B cell (primary cell): ENCODE data around the gene CAPZA1. TPM values are rescaled to one million over a fixed set of nuclear protein-coding genes. Genes with fewer than 3 reads are reported as not detected.
A peak's percentile ranks its signal among the peaks of the same experiment; 100 is the strongest.

Source experiments
- ATAC-seq: fragments of 200-7000 bp; cut with Tn5 transposase; one replicate; pipeline ENCODE4 v1.10.0; 2021; ENCODE audit warnings: low read depth, mild to moderate bottlenecking, moderate number of reproducible peaks, moderate library complexity
- CTCF ChIA-PET: fragments of 350-600 bp; sonication (Branson Sonifier 250); formaldehyde crosslinking; loops from one replicate; lab custom pipeline; 2021; ENCODE audit warnings: antibody characterized with exemption, inconsistent platforms; lab: Charles Lee
- POLR2A ChIA-PET: fragments of 350-600 bp; sonication (Branson Sonifier 250); formaldehyde crosslinking; loops from one replicate; lab custom pipeline; 2021; ENCODE audit warnings: antibody characterized with exemption; lab: Charles Lee
- DNase-seq: peaks from one replicate; pipeline ENCODE4 v3.0.0; 2013
- H2AFZ ChIP-seq: 2 replicates; pipeline ENCODE4 v1.6.1; 2012; ENCODE audit warnings: mild to moderate bottlenecking, low read depth, low read length; ENCODE audit not compliant: insufficient read depth, poor library complexity, severe bottlenecking
- H3K27ac ChIP-seq, 2 donors: 1 replicate in 1 of 2; 2 replicates in 1 of 2; pipeline ENCODE4 v1.5.1; 2012 to 2013; ENCODE audit warnings: low read length in 2 of 2, mild to moderate bottlenecking in 2 of 2, moderate library complexity in 1 of 2
- H3K27me3 ChIP-seq, 4 experiments: fragments of 200-600 bp in 1 of 4; sonication (generic) in 1 of 4; replicated peaks in 1 of 4; 1 replicate in 2 of 4; 2 replicates in 2 of 4; pipeline versions ENCODE4 v1.6.1 to v1.7.0; 2013 to 2016; ENCODE audit warnings: low read length in 3 of 4, mild to moderate bottlenecking in 2 of 4, mixed read lengths in 1 of 4, moderate library complexity in 1 of 4; ENCODE audit not compliant: insufficient read depth in 4 of 4, control insufficient read depth in 3 of 4; ENCODE audit errors: control extremely low read depth in 1 of 4
- H3K36me3 ChIP-seq, 2 experiments: replicated peaks in 1 of 2; 1 replicate in 1 of 2; 2 replicates in 1 of 2; pipeline versions ENCODE4 v1.6.1 to v1.7.1; 2013; ENCODE audit warnings: low read length in 1 of 2; ENCODE audit not compliant: insufficient read depth in 2 of 2, control insufficient read depth in 1 of 2; ENCODE audit errors: control extremely low read depth in 1 of 2, extremely low read depth in 1 of 2
- H3K4me1 ChIP-seq, 2 donors: fragments of 200-600 bp in 1 of 2; sonication (generic) in 1 of 2; 1 replicate in 1 of 2; 2 replicates in 1 of 2; pipeline versions ENCODE4 v1.5.1 to v1.6.1; 2013 to 2017; ENCODE audit warnings: low read length in 2 of 2; ENCODE audit not compliant: control insufficient read depth in 2 of 2, insufficient read depth in 2 of 2
- H3K4me2 ChIP-seq: replicated peaks from 2 replicates; pipeline ENCODE3; 2012; ENCODE audit warnings: mild to moderate bottlenecking, low read depth, low read length; ENCODE audit not compliant: poor library complexity, severe bottlenecking
- H3K4me3 ChIP-seq, 5 experiments: fragments of 200-600 bp in 1 of 5; sonication (generic) in 1 of 5; 1 replicate in 3 of 5; 2 replicates in 2 of 5; pipeline versions ENCODE4 v1.5.1 to v1.7.0; 2011 to 2016; ENCODE audit warnings: low read length in 4 of 5, mild to moderate bottlenecking in 4 of 5, low read depth in 2 of 5, control low read depth in 1 of 5, moderate library complexity in 1 of 5; ENCODE audit not compliant: insufficient read depth in 1 of 5; ENCODE audit errors: control extremely low read depth in 1 of 5, extremely low read depth in 1 of 5
- H3K79me2 ChIP-seq: fragments of 200-600 bp; sonication (generic); one replicate; pipeline ENCODE4 v1.6.0; 2016; ENCODE audit warnings: low read length; ENCODE audit not compliant: control insufficient read depth, insufficient read depth
- H3K9ac ChIP-seq: fragments of 200-600 bp; sonication (generic); 2 replicates; pipeline ENCODE4 v1.6.1; 2017; ENCODE audit warnings: mild to moderate bottlenecking, low read length, moderate library complexity
- H3K9me3 ChIP-seq, 3 donors: one replicate each; pipeline versions ENCODE4 v1.6.1 to v1.7.1; 2013; ENCODE audit warnings: low read length in 2 of 3; ENCODE audit not compliant: control insufficient read depth in 2 of 3, insufficient read depth in 1 of 3; ENCODE audit errors: control extremely low read depth in 1 of 3
- H4K20me1 ChIP-seq: 2 replicates; pipeline ENCODE4 v1.6.0; 2012; ENCODE audit warnings: mild to moderate bottlenecking, low read length; ENCODE audit not compliant: insufficient read depth, control insufficient read depth, poor library complexity, severe bottlenecking
- H3K27ac Mint-ChIP-seq: one replicate; pipeline ENCODE4 v1.8.0; 2021; ENCODE audit warnings: mixed read lengths
- H3K27me3 Mint-ChIP-seq: one replicate; pipeline ENCODE4 v1.8.0; 2021; ENCODE audit warnings: mixed read lengths
- H3K4me1 Mint-ChIP-seq: one replicate; pipeline ENCODE4 v1.8.0; 2021; ENCODE audit warnings: mixed read lengths
- H3K4me3 Mint-ChIP-seq: one replicate; pipeline ENCODE4 v1.8.0; 2021; ENCODE audit warnings: mixed read lengths
- H3K9me3 Mint-ChIP-seq: one replicate; pipeline ENCODE4 v1.8.0; 2022; ENCODE audit warnings: mixed read lengths; ENCODE audit not compliant: insufficient read depth
- EZH2 ChIP-seq: IDR thresholded peaks from 2 replicates; pipeline ENCODE4 v1.6.1; 2012; ENCODE audit warnings: borderline replicate concordance, low read depth, mild to moderate bottlenecking, moderate library complexity, low read length; ENCODE audit not compliant: insufficient read depth, poor library complexity, severe bottlenecking
- WGBS: methylation state at CpG from one replicate; pipeline ENCODE4 v1.1.5; 2013; ENCODE audit warnings: missing lambda C conversion rate; ENCODE audit not compliant: insufficient coverage; 5-methylcytosine and 5-hydroxymethylcytosine counted together
- intact Hi-C: fragments of 100-400 bp; cut with micrococcal nuclease; formaldehyde crosslinking; loops from one replicate; pipeline ENCODE4 v1.10.0; 2022
- polyA plus RNA-seq: library from polyadenylated mRNA; depleted of rRNA; stranded (reverse); fragments of >200 nt; gene quantifications from 2 replicates; pipeline ENCODE4 v1.2.3, GENCODE V29; 2012
- total RNA-seq, 2 donors: library from RNA; stranded (reverse); fragments of 120-200 nt in 1 of 2; gene quantifications; 1 replicate in 1 of 2; 2 replicates in 1 of 2; pipeline versions ENCODE4 v1.2.3 to v1.2.4, GENCODE V29; 2013 to 2022
- TF ChIP-seq, protein P1 (sequence below): fragments of 200-600 bp; IDR thresholded peaks from one replicate; pipeline ENCODE4 v1.8.0; 2022; ENCODE audit warnings: antibody characterized with exemption, mild to moderate bottlenecking

Gene CAPZA1
- total and polyA plus RNA-seq, 2 donors (not counting 1 experiment from before 2014, with no cell fraction given): 52.2 to 172 TPM

DNA sequence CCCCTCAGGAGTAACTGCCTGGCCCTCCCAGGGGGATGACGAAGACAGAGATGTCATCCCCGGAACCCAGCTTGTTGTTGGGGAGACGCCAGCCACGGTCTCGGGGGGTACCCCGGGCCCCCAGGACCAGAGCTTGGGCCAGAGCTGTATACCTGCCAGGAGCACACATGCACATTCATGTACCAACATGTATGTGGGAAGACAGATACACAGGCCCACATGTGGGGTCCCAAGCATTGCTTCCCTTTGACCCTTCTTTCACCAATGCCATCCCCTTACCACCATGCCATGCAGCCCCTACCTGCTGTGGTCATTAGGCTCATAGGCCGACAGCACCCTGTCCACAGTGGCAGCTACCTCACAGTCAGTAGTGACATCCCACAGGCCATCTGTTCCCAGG, 90.5 kb downstream of the CAPZA1 start:
- Histone ChIP-seq H3K9ac (no peak overlapping the region), H3K4me3 (no peak overlapping the region), H2AFZ (no peak overlapping the region), H4K20me1 (no peaks in the 10 kb centered on the region), H3K79me2 (no peaks in the 10 kb centered on the region), H3K9me3 (no peaks in the 10 kb centered on the region), H3K36me3 (no peaks in the 10 kb centered on the region), H3K27me3 (no peaks in the 10 kb centered on the region), H3K27ac (no peak overlapping the region), H3K4me1 (peaks cover 31 to 43% of the 10 kb centered on the region in 2 donors), H3K4me2 (no peak overlapping the region)
- no peak for ATAC-seq
- intact Hi-C loops: loop anchor here (10.0 kb wide), 4 partner anchors 1105 to 2005 kb away; partner anchors contain the start of genes AP4B1, DCLRE1B, NRAS and RSBN1
- WGBS: 93% methylated on average over 7 of the region's 7 CpGs
- no peak for TF ChIP-seq EZH2
- ChIA-PET POLR2A (no interaction called here), CTCF (interaction anchor here (0.5 to 6.6 kb wide), 7 partner anchors 9 to 340 kb away, joined by 3 to 122 read pairs (median 4); partner anchors contain the start of gene MOV10)
- H3K9me3 Mint-ChIP-seq: no peaks in the 10 kb centered on the region
- H3K4me1 Mint-ChIP-seq: peaks cover 32% of the 10 kb centered on the region
- peak overlapping the region; percentile 11 for H3K27ac Mint-ChIP-seq
- no peak overlapping the region for H3K4me3 Mint-ChIP-seq
- no peaks in the 10 kb centered on the region for H3K27me3 Mint-ChIP-seq
- DNase-seq: no peak

DNA sequence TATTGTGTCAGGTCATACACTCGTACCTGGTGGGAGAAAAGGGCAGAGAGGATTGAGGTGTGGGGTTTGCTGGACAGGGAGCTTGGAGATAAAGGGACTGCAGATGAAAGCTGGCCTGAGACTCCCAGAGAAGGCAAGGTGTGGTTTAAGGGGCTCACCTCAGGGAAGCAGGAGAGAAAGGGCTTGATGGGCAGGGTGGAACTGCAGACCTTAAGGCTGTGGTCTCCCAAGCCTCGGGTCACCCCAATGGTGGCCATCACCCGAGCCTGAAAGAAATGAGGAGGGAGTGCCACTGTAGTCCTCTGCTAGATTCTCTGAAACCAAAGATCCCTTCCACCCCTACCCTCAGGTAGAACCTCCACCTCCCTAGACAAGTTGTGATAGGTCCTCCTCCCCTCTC, 91.0 kb downstream of the CAPZA1 start:
- H3K4me1 Mint-ChIP-seq: peaks cover 31% of the 10 kb centered on the region
- CTCF ChIA-PET: interaction anchor here (0.6 to 6.6 kb wide), 7 partner anchors 8 to 341 kb away, joined by 3 to 122 read pairs (median 5); partner anchors contain the start of gene MOV10
- Histone ChIP-seq H2AFZ (no peak overlapping the region), H3K4me3 (no peak overlapping the region), H3K4me2 (no peak overlapping the region), H3K27ac (no peak overlapping the region), H3K9ac (no peak overlapping the region), H3K4me1 (peaks cover 27 to 40% of the 10 kb centered on the region in 2 donors), H3K79me2 (no peaks in the 10 kb centered on the region), H3K27me3 (no peaks in the 10 kb centered on the region), H3K9me3 (no peaks in the 10 kb centered on the region), H4K20me1 (no peaks in the 10 kb centered on the region), H3K36me3 (no peaks in the 10 kb centered on the region)
- no peaks in the 10 kb centered on the region for H3K9me3 Mint-ChIP-seq
- 97% methylated on average over 3 of the region's 3 CpGs for WGBS
- TF ChIP-seq, protein P1, sequence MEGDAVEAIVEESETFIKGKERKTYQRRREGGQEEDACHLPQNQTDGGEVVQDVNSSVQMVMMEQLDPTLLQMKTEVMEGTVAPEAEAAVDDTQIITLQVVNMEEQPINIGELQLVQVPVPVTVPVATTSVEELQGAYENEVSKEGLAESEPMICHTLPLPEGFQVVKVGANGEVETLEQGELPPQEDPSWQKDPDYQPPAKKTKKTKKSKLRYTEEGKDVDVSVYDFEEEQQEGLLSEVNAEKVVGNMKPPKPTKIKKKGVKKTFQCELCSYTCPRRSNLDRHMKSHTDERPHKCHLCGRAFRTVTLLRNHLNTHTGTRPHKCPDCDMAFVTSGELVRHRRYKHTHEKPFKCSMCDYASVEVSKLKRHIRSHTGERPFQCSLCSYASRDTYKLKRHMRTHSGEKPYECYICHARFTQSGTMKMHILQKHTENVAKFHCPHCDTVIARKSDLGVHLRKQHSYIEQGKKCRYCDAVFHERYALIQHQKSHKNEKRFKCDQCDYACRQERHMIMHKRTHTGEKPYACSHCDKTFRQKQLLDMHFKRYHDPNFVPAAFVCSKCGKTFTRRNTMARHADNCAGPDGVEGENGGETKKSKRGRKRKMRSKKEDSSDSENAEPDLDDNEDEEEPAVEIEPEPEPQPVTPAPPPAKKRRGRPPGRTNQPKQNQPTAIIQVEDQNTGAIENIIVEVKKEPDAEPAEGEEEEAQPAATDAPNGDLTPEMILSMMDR: no peak
- no peak for TF ChIP-seq EZH2
- intact Hi-C loops: loop anchor here (10.0 kb wide), 4 partner anchors 1104 to 2004 kb away; partner anchors contain the start of genes AP4B1, DCLRE1B, NRAS and RSBN1
- H3K4me3 Mint-ChIP-seq: no peak overlapping the region
- no peak for ATAC-seq
- POLR2A ChIA-PET: no interaction called here
- no peak for DNase-seq
- peak overlapping the region; percentile 11 for H3K27ac Mint-ChIP-seq
- H3K27me3 Mint-ChIP-seq: no peaks in the 10 kb centered on the region
